GM23338 (cell line): ENCODE results near the gene MAGI1. TPM values are rescaled to one million over a fixed set of nuclear protein-coding genes. Genes with fewer than 3 reads are reported as not detected.

Source experiments
- ATAC-seq: fragments of 200-7000 bp; cut with Tn5 transposase; 3 replicates; pipeline ENCODE4 v1.9.1; 2020
- DNase-seq: peaks from one replicate; pipeline ENCODE4 v3.0.0-alpha.2; 2015; ENCODE audit warnings: low spot score
- H2AFZ ChIP-seq: fragments of 200-600 bp; sonication (generic); 2 replicates; pipeline ENCODE4 v1.8.0; 2016; ENCODE audit warnings: antibody characterized with exemption, mild to moderate bottlenecking, moderate library complexity
- H3F3A ChIP-seq: fragments of 200-600 bp; sonication (generic); replicated peaks from 2 replicates; pipeline ENCODE4 v1.8.0; 2017; ENCODE audit warnings: antibody characterized with exemption, mixed run types, low read depth
- H3K27ac ChIP-seq: fragments of 200-600 bp; sonication (generic); 2 replicates; pipeline ENCODE4 v1.6.1; 2016; ENCODE audit warnings: low read depth
- H3K27me3 ChIP-seq: fragments of 200-600 bp; sonication (generic); 2 replicates; pipeline ENCODE4 v1.8.0; 2016; ENCODE audit warnings: mild to moderate bottlenecking, mixed run types, moderate library complexity; ENCODE audit not compliant: insufficient read depth
- H3K36me3 ChIP-seq: fragments of 200-600 bp; sonication (generic); 2 replicates; pipeline ENCODE4 v1.8.0; 2016; ENCODE audit warnings: mild to moderate bottlenecking; ENCODE audit not compliant: insufficient read depth
- H3K4me1 ChIP-seq: fragments of 200-600 bp; sonication (generic); 2 replicates; pipeline ENCODE4 v1.8.0; 2016; ENCODE audit warnings: mild to moderate bottlenecking, moderate library complexity; ENCODE audit not compliant: insufficient read depth
- H3K4me2 ChIP-seq: fragments of 200-600 bp; sonication (generic); 2 replicates; pipeline ENCODE4 v1.7.1; 2017; ENCODE audit warnings: mixed run types
- H3K4me3 ChIP-seq: fragments of 200-600 bp; sonication (generic); 2 replicates; pipeline ENCODE4 v1.6.1; 2016; ENCODE audit warnings: mixed run types
- H3K79me2 ChIP-seq: fragments of 200-600 bp; sonication (generic); replicated peaks from 2 replicates; pipeline ENCODE4 v1.8.0; 2017; ENCODE audit warnings: mild to moderate bottlenecking; ENCODE audit not compliant: insufficient read depth
- H3K9me2 ChIP-seq: fragments of 200-600 bp; sonication (generic); 2 replicates; pipeline ENCODE4 v1.8.0; 2017; ENCODE audit not compliant: insufficient read depth
- H4K20me1 ChIP-seq: fragments of 200-600 bp; sonication (generic); replicated peaks from 2 replicates; pipeline ENCODE4 v1.8.0; 2017; ENCODE audit warnings: mild to moderate bottlenecking; ENCODE audit not compliant: insufficient read depth
- H3K27ac Mint-ChIP-seq: 2 replicates; pipeline ENCODE4 v1.8.0; 2020; ENCODE audit warnings: inconsistent platforms, mild to moderate bottlenecking, moderate library complexity, mixed read lengths
- H3K27me3 Mint-ChIP-seq: 3 replicates; pipeline ENCODE4 v1.8.0; 2022; ENCODE audit warnings: low read depth, mild to moderate bottlenecking, moderate library complexity, mixed read lengths, inconsistent platforms; ENCODE audit not compliant: insufficient read depth, poor library complexity
- H3K36me3 Mint-ChIP-seq: 3 replicates; pipeline ENCODE4 v1.8.0; 2021; ENCODE audit warnings: low read depth, mild to moderate bottlenecking, inconsistent platforms, moderate library complexity, mixed read lengths
- H3K4me1 Mint-ChIP-seq: 3 replicates; pipeline ENCODE4 v1.8.0; 2020; ENCODE audit warnings: mild to moderate bottlenecking, inconsistent platforms, mixed read lengths
- H3K4me3 Mint-ChIP-seq: 3 replicates; pipeline ENCODE4 v1.8.0; 2021; ENCODE audit warnings: moderate library complexity, mild to moderate bottlenecking, inconsistent platforms, mixed read lengths
- H3K9me3 Mint-ChIP-seq: 3 replicates; pipeline ENCODE4 v1.8.0; 2020; ENCODE audit warnings: moderate library complexity, mild to moderate bottlenecking, inconsistent platforms, mixed read lengths
- CREB1 ChIP-seq: fragments of 250-450 bp; sonication (Bioruptor Pico); IDR thresholded peaks from 2 replicates; pipeline ENCODE4 v1.5.0; 2020; ENCODE audit warnings: low read depth, mild to moderate bottlenecking, moderate library complexity
- CTCF ChIP-seq, 2 experiments: fragments of 200-600 bp in 1 of 2; sonication (generic) in 1 of 2; conservative IDR thresholded peaks; 2 replicates each; pipeline versions ENCODE4 v1.5.1 to v1.6.1; 2016 to 2017; ENCODE audit warnings: antibody characterized with exemption in 2 of 2, low read depth in 2 of 2, mild to moderate bottlenecking in 2 of 2, moderate library complexity in 1 of 2
- EZH2 ChIP-seq: fragments of 200-600 bp; sonication (generic); IDR thresholded peaks from one replicate; pipeline ENCODE4 v1.8.0; 2017; ENCODE audit warnings: antibody characterized with exemption, mild to moderate bottlenecking, low read depth; ENCODE audit not compliant: unreplicated experiment
- EZH2phosphoT487 ChIP-seq: fragments of 200-600 bp; sonication (generic); IDR thresholded peaks from one replicate; pipeline ENCODE4 v1.8.1; 2018; ENCODE audit warnings: antibody characterized with exemption; ENCODE audit not compliant: unreplicated experiment
- JUNB ChIP-seq: IDR thresholded peaks from one replicate; pipeline ENCODE4 v1.6.1; 2016; ENCODE audit warnings: antibody characterized with exemption; ENCODE audit not compliant: unreplicated experiment
- NANOG ChIP-seq: IDR thresholded peaks from 2 replicates; pipeline ENCODE4 v1.6.1; 2016; ENCODE audit warnings: antibody characterized with exemption, borderline replicate concordance
- POLR2AphosphoS5 ChIP-seq: IDR thresholded peaks from 2 replicates; pipeline ENCODE4 v1.6.1; 2016; ENCODE audit warnings: antibody characterized with exemption, low read depth
- STAT1 ChIP-seq: IDR thresholded peaks from one replicate; pipeline ENCODE4 v1.6.1; 2016; ENCODE audit warnings: antibody characterized with exemption; ENCODE audit not compliant: unreplicated experiment
- ZNF114 ChIP-seq: fragments of 250-450 bp; sonication (Bioruptor Pico); IDR thresholded peaks from 2 replicates; pipeline ENCODE4 v1.5.0; 2020; ENCODE audit warnings: mild to moderate bottlenecking, moderate library complexity
- ZNF331 ChIP-seq: fragments of 250-450 bp; sonication (Bioruptor Pico); IDR thresholded peaks from 2 replicates; pipeline ENCODE4 v1.5.0; 2020; ENCODE audit warnings: low read depth, mild to moderate bottlenecking, moderate library complexity
- polyA plus RNA-seq: library from polyadenylated mRNA; unstranded; fragments of >200 nt; fragmentation: Nextera tagmentation; extraction: Ambion mirVana; gene quantifications from 2 replicates; pipeline ENCODE4 v1.2.1, GENCODE V29; 2016
- total RNA-seq: library from RNA; depleted of rRNA; stranded (reverse); fragments of >200 nt; shearing (Covaris generic); gene quantifications from 2 replicates; pipeline ENCODE4 v1.2.3, GENCODE V29; 2014
- TF ChIP-seq, protein P1 (sequence below): IDR thresholded peaks from one replicate; pipeline ENCODE4 v1.6.1; 2018; ENCODE audit warnings: antibody characterized with exemption; ENCODE audit not compliant: unreplicated experiment
- TF ChIP-seq, protein P2 (sequence below): IDR thresholded peaks from 2 replicates; pipeline ENCODE4 v1.6.1; 2016; ENCODE audit warnings: antibody characterized with exemption

The MAGI1 gene
- total and polyA plus RNA-seq, 2 experiments from 2014 or later, result 27.4 to 71.2 TPM

- TF ChIP-seq ZNF331 (no peak), EZH2phosphoT487 (no peak), POLR2AphosphoS5 (no peak), ZNF114 (CRISPR knock-in tag) (no peak), NANOG (no peak), EZH2 (no peak), JUNB (no peak), CREB1 (CRISPR knock-in tag) (no peak), CTCF (conservative IDR thresholded peaks at IDR 0.05; ENCODE audit: low read depth in 2 of 2) (no peak)
- TF ChIP-seq, protein P1, sequence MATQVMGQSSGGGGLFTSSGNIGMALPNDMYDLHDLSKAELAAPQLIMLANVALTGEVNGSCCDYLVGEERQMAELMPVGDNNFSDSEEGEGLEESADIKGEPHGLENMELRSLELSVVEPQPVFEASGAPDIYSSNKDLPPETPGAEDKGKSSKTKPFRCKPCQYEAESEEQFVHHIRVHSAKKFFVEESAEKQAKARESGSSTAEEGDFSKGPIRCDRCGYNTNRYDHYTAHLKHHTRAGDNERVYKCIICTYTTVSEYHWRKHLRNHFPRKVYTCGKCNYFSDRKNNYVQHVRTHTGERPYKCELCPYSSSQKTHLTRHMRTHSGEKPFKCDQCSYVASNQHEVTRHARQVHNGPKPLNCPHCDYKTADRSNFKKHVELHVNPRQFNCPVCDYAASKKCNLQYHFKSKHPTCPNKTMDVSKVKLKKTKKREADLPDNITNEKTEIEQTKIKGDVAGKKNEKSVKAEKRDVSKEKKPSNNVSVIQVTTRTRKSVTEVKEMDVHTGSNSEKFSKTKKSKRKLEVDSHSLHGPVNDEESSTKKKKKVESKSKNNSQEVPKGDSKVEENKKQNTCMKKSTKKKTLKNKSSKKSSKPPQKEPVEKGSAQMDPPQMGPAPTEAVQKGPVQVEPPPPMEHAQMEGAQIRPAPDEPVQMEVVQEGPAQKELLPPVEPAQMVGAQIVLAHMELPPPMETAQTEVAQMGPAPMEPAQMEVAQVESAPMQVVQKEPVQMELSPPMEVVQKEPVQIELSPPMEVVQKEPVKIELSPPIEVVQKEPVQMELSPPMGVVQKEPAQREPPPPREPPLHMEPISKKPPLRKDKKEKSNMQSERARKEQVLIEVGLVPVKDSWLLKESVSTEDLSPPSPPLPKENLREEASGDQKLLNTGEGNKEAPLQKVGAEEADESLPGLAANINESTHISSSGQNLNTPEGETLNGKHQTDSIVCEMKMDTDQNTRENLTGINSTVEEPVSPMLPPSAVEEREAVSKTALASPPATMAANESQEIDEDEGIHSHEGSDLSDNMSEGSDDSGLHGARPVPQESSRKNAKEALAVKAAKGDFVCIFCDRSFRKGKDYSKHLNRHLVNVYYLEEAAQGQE, result no peak
Observed at GRCh38 chr3:65901226-65901625, 137.5 kb downstream of the MAGI1 start (continued).

DNA sequence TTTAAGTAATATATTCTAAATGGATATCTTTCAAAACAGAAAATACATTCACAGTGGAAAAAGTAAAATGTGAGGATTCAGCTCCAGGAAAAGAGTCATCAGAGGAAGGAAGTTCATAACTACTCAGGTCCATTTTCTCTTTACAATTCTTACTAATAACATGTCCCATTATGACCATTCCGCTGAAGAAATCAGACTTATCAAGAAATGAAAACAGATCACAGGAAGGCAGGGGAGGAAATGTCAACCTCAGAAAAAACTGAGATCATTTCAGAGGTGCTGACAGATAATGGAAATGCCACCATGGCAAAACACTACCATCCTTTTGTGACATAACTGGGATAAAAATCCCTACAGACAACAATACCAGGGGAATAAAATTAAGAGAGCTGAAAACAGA is 139.5 kb downstream of the MAGI1 start:
- Histone ChIP-seq H3K27ac (no peak overlapping the region), H3K4me2 (no peak overlapping the region), H3K79me2 (peaks cover 65% of the 10 kb centered on the region), H3F3A (peaks cover 4% of the 10 kb centered on the region; the same call in 1 of the 2 replicates), H3K4me1 (peaks cover 43% of the 10 kb centered on the region), H4K20me1 (no peaks in the 10 kb centered on the region), H3K36me3 (no peaks in the 10 kb centered on the region), H3K4me3 (no peak overlapping the region), H3K27me3 (no peaks in the 10 kb centered on the region), H2AFZ (no peak overlapping the region), H3K9me2 (no peaks in the 10 kb centered on the region)
- Mint-ChIP-seq H3K27me3 (peaks cover 7% of the 10 kb centered on the region), H3K4me3 (no peak overlapping the region), H3K4me1 (peaks cover 45% of the 10 kb centered on the region), H3K27ac (no peak overlapping the region), H3K36me3 (no peaks in the 10 kb centered on the region), H3K9me3 (no peaks in the 10 kb centered on the region)
- no peak for ATAC-seq
- no peak for DNase-seq
- TF ChIP-seq ZNF114 (CRISPR knock-in tag) (no peak), POLR2AphosphoS5 (no peak), CTCF (conservative IDR thresholded peaks at IDR 0.05; ENCODE audit: low read depth in 2 of 2) (no peak), STAT1 (no peak), EZH2 (no peak)
- TF ChIP-seq, protein P2, sequence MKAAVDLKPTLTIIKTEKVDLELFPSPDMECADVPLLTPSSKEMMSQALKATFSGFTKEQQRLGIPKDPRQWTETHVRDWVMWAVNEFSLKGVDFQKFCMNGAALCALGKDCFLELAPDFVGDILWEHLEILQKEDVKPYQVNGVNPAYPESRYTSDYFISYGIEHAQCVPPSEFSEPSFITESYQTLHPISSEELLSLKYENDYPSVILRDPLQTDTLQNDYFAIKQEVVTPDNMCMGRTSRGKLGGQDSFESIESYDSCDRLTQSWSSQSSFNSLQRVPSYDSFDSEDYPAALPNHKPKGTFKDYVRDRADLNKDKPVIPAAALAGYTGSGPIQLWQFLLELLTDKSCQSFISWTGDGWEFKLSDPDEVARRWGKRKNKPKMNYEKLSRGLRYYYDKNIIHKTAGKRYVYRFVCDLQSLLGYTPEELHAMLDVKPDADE, result no peak
- TF ChIP-seq, protein P1, result no peak
